B cell (primary cell): Measurements from ENCODE around the gene PDZRN3. TPM values are rescaled to one million over a fixed set of nuclear protein-coding genes. Genes with fewer than 3 reads are reported as not detected.

Experiments
- ATAC-seq: fragments of 200-7000 bp; cut with Tn5 transposase; one replicate; pipeline ENCODE4 v1.10.0; 2021; ENCODE audit warnings: low read depth, mild to moderate bottlenecking, moderate number of reproducible peaks, moderate library complexity
- CTCF ChIA-PET: fragments of 350-600 bp; sonication (Branson Sonifier 250); formaldehyde crosslinking; loops from one replicate; lab custom pipeline; 2021; ENCODE audit warnings: antibody characterized with exemption, inconsistent platforms; lab: Charles Lee
- POLR2A ChIA-PET: fragments of 350-600 bp; sonication (Branson Sonifier 250); formaldehyde crosslinking; loops from one replicate; lab custom pipeline; 2021; ENCODE audit warnings: antibody characterized with exemption; lab: Charles Lee
- DNase-seq: peaks from one replicate; pipeline ENCODE4 v3.0.0; 2013
- H2AFZ ChIP-seq: 2 replicates; pipeline ENCODE4 v1.6.1; 2012; ENCODE audit warnings: mild to moderate bottlenecking, low read depth, low read length; ENCODE audit not compliant: insufficient read depth, poor library complexity, severe bottlenecking
- H3K27ac ChIP-seq, 2 donors: 1 replicate in 1 of 2; 2 replicates in 1 of 2; pipeline ENCODE4 v1.5.1; 2012 to 2013; ENCODE audit warnings: low read length in 2 of 2, mild to moderate bottlenecking in 2 of 2, moderate library complexity in 1 of 2
- H3K27me3 ChIP-seq, 4 experiments: fragments of 200-600 bp in 1 of 4; sonication (generic) in 1 of 4; replicated peaks in 1 of 4; 1 replicate in 2 of 4; 2 replicates in 2 of 4; pipeline versions ENCODE4 v1.6.1 to v1.7.0; 2013 to 2016; ENCODE audit warnings: low read length in 3 of 4, mild to moderate bottlenecking in 2 of 4, mixed read lengths in 1 of 4, moderate library complexity in 1 of 4; ENCODE audit not compliant: insufficient read depth in 4 of 4, control insufficient read depth in 3 of 4; ENCODE audit errors: control extremely low read depth in 1 of 4
- H3K36me3 ChIP-seq, 2 experiments: replicated peaks in 1 of 2; 1 replicate in 1 of 2; 2 replicates in 1 of 2; pipeline versions ENCODE4 v1.6.1 to v1.7.1; 2013; ENCODE audit warnings: low read length in 1 of 2; ENCODE audit not compliant: insufficient read depth in 2 of 2, control insufficient read depth in 1 of 2; ENCODE audit errors: control extremely low read depth in 1 of 2, extremely low read depth in 1 of 2
- H3K4me1 ChIP-seq, 2 donors: fragments of 200-600 bp in 1 of 2; sonication (generic) in 1 of 2; 1 replicate in 1 of 2; 2 replicates in 1 of 2; pipeline versions ENCODE4 v1.5.1 to v1.6.1; 2013 to 2017; ENCODE audit warnings: low read length in 2 of 2; ENCODE audit not compliant: control insufficient read depth in 2 of 2, insufficient read depth in 2 of 2
- H3K4me2 ChIP-seq: replicated peaks from 2 replicates; pipeline ENCODE3; 2012; ENCODE audit warnings: mild to moderate bottlenecking, low read depth, low read length; ENCODE audit not compliant: poor library complexity, severe bottlenecking
- H3K4me3 ChIP-seq, 5 experiments: fragments of 200-600 bp in 1 of 5; sonication (generic) in 1 of 5; 1 replicate in 3 of 5; 2 replicates in 2 of 5; pipeline versions ENCODE4 v1.5.1 to v1.7.0; 2011 to 2016; ENCODE audit warnings: low read length in 4 of 5, mild to moderate bottlenecking in 4 of 5, low read depth in 2 of 5, control low read depth in 1 of 5, moderate library complexity in 1 of 5; ENCODE audit not compliant: insufficient read depth in 1 of 5; ENCODE audit errors: control extremely low read depth in 1 of 5, extremely low read depth in 1 of 5
- H3K79me2 ChIP-seq: fragments of 200-600 bp; sonication (generic); one replicate; pipeline ENCODE4 v1.6.0; 2016; ENCODE audit warnings: low read length; ENCODE audit not compliant: control insufficient read depth, insufficient read depth
- H3K9ac ChIP-seq: fragments of 200-600 bp; sonication (generic); 2 replicates; pipeline ENCODE4 v1.6.1; 2017; ENCODE audit warnings: mild to moderate bottlenecking, low read length, moderate library complexity
- H3K9me3 ChIP-seq, 3 donors: one replicate each; pipeline versions ENCODE4 v1.6.1 to v1.7.1; 2013; ENCODE audit warnings: low read length in 2 of 3; ENCODE audit not compliant: control insufficient read depth in 2 of 3, insufficient read depth in 1 of 3; ENCODE audit errors: control extremely low read depth in 1 of 3
- H4K20me1 ChIP-seq: 2 replicates; pipeline ENCODE4 v1.6.0; 2012; ENCODE audit warnings: mild to moderate bottlenecking, low read length; ENCODE audit not compliant: insufficient read depth, control insufficient read depth, poor library complexity, severe bottlenecking
- H3K27ac Mint-ChIP-seq: one replicate; pipeline ENCODE4 v1.8.0; 2021; ENCODE audit warnings: mixed read lengths
- H3K27me3 Mint-ChIP-seq: one replicate; pipeline ENCODE4 v1.8.0; 2021; ENCODE audit warnings: mixed read lengths
- H3K4me1 Mint-ChIP-seq: one replicate; pipeline ENCODE4 v1.8.0; 2021; ENCODE audit warnings: mixed read lengths
- H3K4me3 Mint-ChIP-seq: one replicate; pipeline ENCODE4 v1.8.0; 2021; ENCODE audit warnings: mixed read lengths
- H3K9me3 Mint-ChIP-seq: one replicate; pipeline ENCODE4 v1.8.0; 2022; ENCODE audit warnings: mixed read lengths; ENCODE audit not compliant: insufficient read depth
- CTCF ChIP-seq: fragments of 200-600 bp; IDR thresholded peaks from one replicate; pipeline ENCODE4 v1.8.0; 2022; ENCODE audit warnings: antibody characterized with exemption, mild to moderate bottlenecking
- EZH2 ChIP-seq: IDR thresholded peaks from 2 replicates; pipeline ENCODE4 v1.6.1; 2012; ENCODE audit warnings: borderline replicate concordance, low read depth, mild to moderate bottlenecking, moderate library complexity, low read length; ENCODE audit not compliant: insufficient read depth, poor library complexity, severe bottlenecking
- WGBS: methylation state at CpG from one replicate; pipeline ENCODE4 v1.1.5; 2013; ENCODE audit warnings: missing lambda C conversion rate; ENCODE audit not compliant: insufficient coverage; 5-methylcytosine and 5-hydroxymethylcytosine counted together
- intact Hi-C: fragments of 100-400 bp; cut with micrococcal nuclease; formaldehyde crosslinking; loops from one replicate; pipeline ENCODE4 v1.10.0; 2022
- polyA plus RNA-seq: library from polyadenylated mRNA; depleted of rRNA; stranded (reverse); fragments of >200 nt; gene quantifications from 2 replicates; pipeline ENCODE4 v1.2.3, GENCODE V29; 2012
- total RNA-seq, 2 donors: library from RNA; stranded (reverse); fragments of 120-200 nt in 1 of 2; gene quantifications; 1 replicate in 1 of 2; 2 replicates in 1 of 2; pipeline versions ENCODE4 v1.2.3 to v1.2.4, GENCODE V29; 2013 to 2022

PDZRN3 gene
- total and polyA plus RNA-seq, 2 donors (not counting 1 experiment from before 2014, with no cell fraction given): not detected

GRCh38 chr3:73399106-73399505 is 225.6 kb downstream of the PDZRN3 start:
- no CpG with 5 or more reads among the region's 3 CpGs for WGBS
- no peak for TF ChIP-seq CTCF
- TF ChIP-seq EZH2: no peak
- H3K9me3 ChIP-seq: no peaks in the 10 kb centered on the region
- DNase-seq (no peak), ATAC-seq (no peak)
- H3K4me3 ChIP-seq: no peak overlapping the region
- no peak overlapping the region for H3K4me3 Mint-ChIP-seq
- no peaks in the 10 kb centered on the region for H4K20me1 ChIP-seq
- no peak overlapping the region for H3K9ac ChIP-seq
- H3K9me3 Mint-ChIP-seq: no peaks in the 10 kb centered on the region
- no peak overlapping the region for H3K4me2 ChIP-seq
- H3K27me3 Mint-ChIP-seq: no peaks in the 10 kb centered on the region
- no peaks in the 10 kb centered on the region for H3K4me1 Mint-ChIP-seq
- H3K27ac ChIP-seq: no peak overlapping the region
- CTCF ChIA-PET: interaction anchor here (0.6 kb wide), 1 partner anchor 8 kb away, joined by 5 read pairs; no protein-coding TSS in a partner anchor
- no peak overlapping the region for H3K27ac Mint-ChIP-seq
- H3K4me1 ChIP-seq: no peaks in the 10 kb centered on the region
- intact Hi-C loops: no loop called here
- no peak overlapping the region for H2AFZ ChIP-seq
- POLR2A ChIA-PET: no interaction called here
- H3K36me3 ChIP-seq: no peaks in the 10 kb centered on the region
- H3K27me3 ChIP-seq: no peaks in the 10 kb centered on the region
- H3K79me2 ChIP-seq: no peaks in the 10 kb centered on the region

- no peak for DNase-seq
- no peaks in the 10 kb centered on the region for H3K4me1 Mint-ChIP-seq
- Histone ChIP-seq H3K4me3 (no peak overlapping the region), H2AFZ (no peak overlapping the region), H4K20me1 (no peaks in the 10 kb centered on the region), H3K79me2 (no peaks in the 10 kb centered on the region), H3K9ac (no peak overlapping the region), H3K27me3 (no peaks in the 10 kb centered on the region), H3K4me1 (no peaks in the 10 kb centered on the region), H3K27ac (no peak overlapping the region), H3K4me2 (no peak overlapping the region), H3K9me3 (no peaks in the 10 kb centered on the region), H3K36me3 (no peaks in the 10 kb centered on the region)
- no peaks in the 10 kb centered on the region for H3K9me3 Mint-ChIP-seq
- ChIA-PET CTCF (no interaction called here), POLR2A (no interaction called here)
- TF ChIP-seq CTCF (no peak), EZH2 (no peak)
- intact Hi-C loops: no loop called here
- peaks cover under 1% of the 10 kb centered on the region for H3K27me3 Mint-ChIP-seq
- ATAC-seq: no peak
- no peak overlapping the region for H3K27ac Mint-ChIP-seq
- no peak overlapping the region for H3K4me3 Mint-ChIP-seq
- WGBS: 90% methylated on average over 8 of the region's 8 CpGs
These were observed 226.7 kb downstream of the PDZRN3 start for GRCh38 chr3:73398084-73398483.
